GM10266 (cell line): ENCODE data around the gene CNIH1.
"Not testable (repeated sequence)": the region's sequence is repeated elsewhere in the genome, so short reads cannot be mapped to it uniquely, and the experiment has no call there.

Source experiments
- DNase-seq: peaks from one replicate; pipeline ENCODE4 v3.0.0; 2012; ENCODE audit errors: extremely low spot score
- CTCF ChIP-seq: IDR thresholded peaks from 2 replicates; pipeline ENCODE4 v1.5.1; 2012; ENCODE audit warnings: mild to moderate bottlenecking, low read depth; ENCODE audit not compliant: control insufficient read depth, insufficient read depth; ENCODE audit errors: missing control alignments

CNIH1 gene

GRCh38 chr14:54399560-54399959 lies 41.6 kb downstream of the CNIH1 start:
- no peak for DNase-seq
- no peak for TF ChIP-seq CTCF

DNA sequence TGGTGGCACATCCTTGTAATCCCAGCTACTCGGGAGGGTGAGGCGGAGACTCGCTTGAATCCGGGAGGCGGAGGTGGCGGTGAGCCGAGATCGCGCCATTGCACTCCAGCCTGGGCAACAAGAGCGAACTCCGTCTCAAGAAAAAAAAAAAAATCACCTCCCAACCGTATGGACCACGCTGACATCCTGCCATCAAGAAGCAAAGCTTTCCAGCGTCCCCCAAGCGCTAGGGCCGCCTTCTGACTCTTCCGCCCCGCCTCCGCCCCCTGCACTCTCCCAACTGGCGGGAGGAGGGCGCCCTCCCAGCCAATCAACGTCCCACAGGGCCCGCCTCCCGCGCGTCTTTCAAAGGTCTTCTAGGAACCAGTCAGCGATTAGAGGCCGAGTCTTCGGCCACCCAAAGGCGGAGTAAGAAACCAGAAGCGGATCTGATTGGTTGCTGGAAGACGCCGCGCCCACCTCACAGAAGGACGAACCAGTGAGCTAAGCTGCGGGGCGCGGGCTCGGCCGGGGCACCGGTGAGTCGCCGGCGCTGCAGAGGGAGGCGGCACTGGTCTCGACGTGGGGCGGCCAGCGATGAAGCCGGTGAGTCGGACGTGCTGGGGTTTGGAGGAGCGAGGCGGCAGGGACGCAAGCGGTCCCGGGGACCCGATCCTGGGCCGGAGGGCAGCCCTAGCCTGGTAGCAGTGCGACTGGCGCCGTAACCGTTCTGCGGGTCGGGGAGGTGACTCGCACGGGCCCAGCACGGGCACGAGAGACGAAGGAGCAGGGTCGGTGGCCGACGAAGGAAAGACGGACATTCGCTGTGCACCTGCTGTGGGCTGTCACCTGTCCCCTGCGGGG lies 44.5 kb downstream of the CNIH1 start, which contains the start of gene CDKN3:
Gene CDKN3 (plus strand): TSS at position 515 of the 843 bp plus-strand sequence. CDS start 62 bp downstream, at position 577.
- DNase-seq: peak; percentile 98
- peak; percentile 55 for TF ChIP-seq CTCF

- DNase-seq: no peak
- no peak for TF ChIP-seq CTCF
Observed at GRCh38 chr14:54396183-54396492, 45.0 kb downstream of the CNIH1 start.

DNA sequence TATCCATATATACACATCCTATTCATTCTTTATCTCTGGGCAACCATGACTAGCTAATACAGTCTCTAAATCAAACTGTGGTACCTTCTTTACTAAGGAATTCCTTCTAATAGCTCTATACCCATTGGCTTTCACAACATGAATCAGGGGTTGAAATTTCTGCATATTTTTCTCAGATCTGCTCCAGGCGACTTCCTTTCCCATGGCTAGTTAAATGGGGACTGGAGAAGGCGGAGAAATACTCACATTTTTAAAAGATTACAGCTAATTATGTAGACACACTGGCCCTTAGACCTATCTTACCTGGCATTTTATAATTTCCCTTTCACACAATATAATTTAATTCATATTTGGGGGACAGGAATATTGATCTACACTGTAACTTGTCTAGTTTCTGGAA lies 45.5 kb downstream of the CNIH1 start:
- DNase-seq: no peak

DNA sequence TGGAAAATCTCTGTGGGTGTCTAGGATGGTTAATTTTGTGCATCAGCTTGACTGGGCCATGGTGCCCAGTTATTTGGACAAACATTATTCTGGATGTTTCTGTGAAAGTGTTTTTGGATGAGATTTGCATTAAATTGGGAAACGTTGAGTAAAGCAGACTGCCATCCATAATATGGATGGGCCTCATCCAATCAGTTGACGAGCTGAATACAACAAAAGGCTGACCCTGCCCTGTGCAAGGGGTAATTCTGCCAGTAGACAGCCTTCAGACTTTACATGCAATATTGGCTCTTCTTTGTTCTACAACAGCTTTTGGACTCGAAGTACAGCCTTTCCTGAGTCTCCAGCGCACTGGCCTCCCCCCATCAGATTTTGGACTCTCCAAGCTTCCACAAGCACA lies 45.9 kb downstream of the CNIH1 start:
- DNase-seq: no peak

More for the DNA sequence above, 45.5 kb downstream of the CNIH1 start:
- TF ChIP-seq CTCF: no peak

GRCh38 chr14:54394596-54394995 lies 46.6 kb downstream of the CNIH1 start:
- TF ChIP-seq CTCF: no peak
- DNase-seq: no peak

More for the DNA sequence above, 45.9 kb downstream of the CNIH1 start:
- no peak for TF ChIP-seq CTCF

- not testable (repeated sequence) for DNase-seq
Observed at GRCh38 chr14:54392986-54393884, 47.9 kb downstream of the CNIH1 start.
